SW480 (cell line): ENCODE results near the gene AHDC1.
A peak's percentile ranks its signal among the peaks of the same experiment; 100 is the strongest.

ENCODE experiments used
- DNase-seq: peaks from one replicate; pipeline ENCODE4 v3.0.0-alpha.2; 2016; ENCODE audit warnings: low spot score

The AHDC1 gene

GRCh38 chr1:27487966-27488884 is 115.7 kb downstream of the AHDC1 start:
- DNase-seq = peak; percentile 54

DNA sequence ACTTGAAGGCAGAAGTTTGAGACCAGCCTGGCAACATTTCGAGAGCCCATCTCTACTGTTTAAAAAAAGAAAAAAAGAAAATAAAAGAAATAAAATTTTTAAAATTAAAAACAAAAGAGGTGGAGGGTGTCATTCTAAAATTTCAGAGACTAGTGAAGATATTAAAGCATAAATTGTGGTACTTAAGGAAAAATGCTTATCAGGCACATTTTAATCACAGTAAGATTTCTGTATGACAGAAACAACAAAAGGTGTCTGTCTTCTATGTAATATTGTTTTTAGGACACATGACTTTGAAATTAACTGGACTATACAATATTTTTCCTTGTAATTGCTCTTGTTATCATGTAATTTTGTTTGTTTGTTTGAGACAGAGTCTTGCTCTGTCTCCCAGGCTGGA is 118.6 kb downstream of the AHDC1 start:
- no peak for DNase-seq
